ENCODE results near the gene ATF4.

ATF4 gene

GRCh38 chr22:39565414-39565944, 45.1 kb downstream of the ATF4 start:
- H3K27me3 ChIP-seq (ENCODE audit: insufficient read depth, low read length), result 0 out of 2 replicates have a peak, but pooled peaks cover 3% of the 10 kb centered on the region
- no peak overlapping the region for H2AFZ ChIP-seq (ENCODE audit: low read length)
- no peak overlapping the region for H3K4me2 ChIP-seq (ENCODE audit: low read length)
- H3K4me1 ChIP-seq (ENCODE audit: insufficient read depth, low read length, severe bottlenecking), result no peaks in the 10 kb centered on the region
- H3K79me2 ChIP-seq (ENCODE audit: insufficient read depth, low read length), result no peaks in the 10 kb centered on the region
- H3K9me2 ChIP-seq (ENCODE audit: low read depth, low read length), result no peaks in the 10 kb centered on the region
- no peak overlapping the region for H3K4me3 ChIP-seq (ENCODE audit: low read depth, low read length, poor library complexity, severe bottlenecking)
- H3K9ac ChIP-seq (ENCODE audit: low read length), result no peak overlapping the region
- TF ChIP-seq EZH2 (IDR thresholded peaks at IDR 0.05; ENCODE audit: borderline replicate concordance, low read length) (no peak), CTCF (IDR thresholded peaks at IDR 0.05; ENCODE audit: low read length) (no peak)
- H3K36me3 ChIP-seq (ENCODE audit: insufficient read depth, low read length), result no peaks in the 10 kb centered on the region
- H3K27ac ChIP-seq (ENCODE audit: low read depth, low read length, poor library complexity, severe bottlenecking), result no peak overlapping the region
- H3F3A ChIP-seq (ENCODE audit: insufficient read depth, low read length), result no peaks in the 10 kb centered on the region
- no peaks in the 10 kb centered on the region for H3K9me3 ChIP-seq (ENCODE audit: low read length)
- no peaks in the 10 kb centered on the region for H4K20me1 ChIP-seq (ENCODE audit: insufficient read depth, low read length)

GRCh38 chr22:39567135-39567946, 47.0 kb downstream of the ATF4 start:
- H3K4me2 ChIP-seq (ENCODE audit: low read length), result no peak overlapping the region
- H3K9me2 ChIP-seq (ENCODE audit: low read depth, low read length), result no peaks in the 10 kb centered on the region
- H4K20me1 ChIP-seq (ENCODE audit: insufficient read depth, low read length), result no peaks in the 10 kb centered on the region
- TF ChIP-seq EZH2 (IDR thresholded peaks at IDR 0.05; ENCODE audit: borderline replicate concordance, low read length) (no peak), CTCF (IDR thresholded peaks at IDR 0.05; ENCODE audit: low read length) (no peak)
- H2AFZ ChIP-seq (ENCODE audit: low read length), result no peak overlapping the region
- H3K4me3 ChIP-seq (ENCODE audit: low read depth, low read length, poor library complexity, severe bottlenecking), result no peak overlapping the region
- no peaks in the 10 kb centered on the region for H3K4me1 ChIP-seq (ENCODE audit: insufficient read depth, low read length, severe bottlenecking)
- H3F3A ChIP-seq (ENCODE audit: insufficient read depth, low read length), result no peaks in the 10 kb centered on the region
- H3K9ac ChIP-seq (ENCODE audit: low read length), result no peak overlapping the region
- H3K36me3 ChIP-seq (ENCODE audit: insufficient read depth, low read length), result no peaks in the 10 kb centered on the region
- H3K79me2 ChIP-seq (ENCODE audit: insufficient read depth, low read length), result no peaks in the 10 kb centered on the region
- H3K27ac ChIP-seq (ENCODE audit: low read depth, low read length, poor library complexity, severe bottlenecking), result no peak overlapping the region
- H3K27me3 ChIP-seq (ENCODE audit: insufficient read depth, low read length), result no peaks in the 10 kb centered on the region
- H3K9me3 ChIP-seq (ENCODE audit: low read length), result no peaks in the 10 kb centered on the region

- Histone ChIP-seq H3K9me2 (ENCODE audit: low read depth, low read length) (no peaks in the 10 kb centered on the region), H2AFZ (ENCODE audit: low read length) (no peak overlapping the region), H3K79me2 (ENCODE audit: insufficient read depth, low read length) (no peaks in the 10 kb centered on the region), H3K27me3 (ENCODE audit: insufficient read depth, low read length) (no peaks in the 10 kb centered on the region), H4K20me1 (ENCODE audit: insufficient read depth, low read length) (no peaks in the 10 kb centered on the region), H3K4me3 (ENCODE audit: low read depth, low read length, poor library complexity, severe bottlenecking) (no peak overlapping the region), H3K4me2 (ENCODE audit: low read length) (no peak overlapping the region), H3K27ac (ENCODE audit: low read depth, low read length, poor library complexity, severe bottlenecking) (no peak overlapping the region), H3K9ac (ENCODE audit: low read length) (no peak overlapping the region), H3F3A (ENCODE audit: insufficient read depth, low read length) (no peaks in the 10 kb centered on the region), H3K36me3 (ENCODE audit: insufficient read depth, low read length) (no peaks in the 10 kb centered on the region), H3K9me3 (ENCODE audit: low read length) (no peaks in the 10 kb centered on the region), H3K4me1 (ENCODE audit: insufficient read depth, low read length, severe bottlenecking) (no peaks in the 10 kb centered on the region)
- TF ChIP-seq EZH2 (IDR thresholded peaks at IDR 0.05; ENCODE audit: borderline replicate concordance, low read length) (no peak), CTCF (IDR thresholded peaks at IDR 0.05; ENCODE audit: low read length) (no peak)
Measured at GRCh38 chr22:39568278-39568981, 48.1 kb downstream of the ATF4 start.

Measured in OCI-LY1 (cell line).